GM12878 (cell line): ENCODE measurements around the gene RETREG1. TPM values are rescaled to one million over a fixed set of nuclear protein-coding genes. Genes with fewer than 3 reads are reported as not detected.

ENCODE experiments used
- ATAC-seq: fragments of 200-7000 bp; cut with Tn5 transposase; 3 replicates; pipeline ENCODE4 v1.9.1; 2020; ENCODE audit warnings: mild to moderate bottlenecking, moderate library complexity
- BruUV-seq: library from RNA; stranded (reverse); fragments of 400-500 nt; replicated peaks from 2 replicates; lab custom pipeline; 2021; lab: Mats Ljungman, UMichigan
- CTCF ChIA-PET: fragments of 300-600 bp; sonication (Branson Sonifier 250); formaldehyde crosslinking; extraction: SDS; loops from one replicate; lab custom pipeline; 2021; ENCODE audit warnings: inconsistent platforms; lab: Yijun Ruan, JAX
- POLR2A ChIA-PET: fragments of 350-600 bp; formaldehyde crosslinking; extraction: SDS; loops from one replicate; lab custom pipeline; 2021; ENCODE audit warnings: inconsistent platforms; lab: Charles Lee
- RAD21 ChIA-PET: fragments of 300-600 bp; sonication (Branson Sonifier 250); formaldehyde crosslinking; loops from one replicate; lab custom pipeline; 2023; ENCODE audit warnings: antibody characterized with exemption; ENCODE audit not compliant: unreplicated experiment; lab: Charles Lee
- SMC1A ChIA-PET: fragments of 300-600 bp; sonication (Branson Sonifier 250); formaldehyde crosslinking; loops from one replicate; lab custom pipeline; 2023; ENCODE audit not compliant: unreplicated experiment, uncharacterized antibody; lab: Charles Lee
- DNase-seq: peaks from one replicate; pipeline ENCODE4 v3.0.0-alpha.2; 2011; ENCODE audit warnings: low read depth, low spot score
- FAIRE-seq: peaks from 3 replicates; lab custom pipeline; 2011; peaks lifted over from hg19 to GRCh38; lab: Jason Lieb, UNC
- H2AFZ ChIP-seq: 2 replicates; pipeline ENCODE4 v1.6.0; 2011; ENCODE audit warnings: low read depth, low read length, control low read depth; ENCODE audit not compliant: control insufficient read depth
- H3K27ac ChIP-seq: 2 replicates; pipeline ENCODE4 v1.5.1; 2011; ENCODE audit warnings: control low read depth; ENCODE audit not compliant: control insufficient read depth, insufficient read depth
- H3K27me3 ChIP-seq, 2 experiments: replicated peaks in 1 of 2; 2 replicates each; pipeline versions ENCODE4 v1.6.0 to v1.6.1; 2011; ENCODE audit warnings: low read length in 1 of 2; ENCODE audit not compliant: control insufficient read depth in 2 of 2, insufficient read depth in 2 of 2
- H3K36me3 ChIP-seq, 2 experiments: 2 replicates each; pipeline ENCODE4 v1.5.1; 2011; ENCODE audit warnings: low read length in 1 of 2; ENCODE audit not compliant: control insufficient read depth in 2 of 2, insufficient read depth in 2 of 2
- H3K4me1 ChIP-seq: 2 replicates; pipeline ENCODE4 v1.6.1; 2011; ENCODE audit warnings: mild to moderate bottlenecking, low read length, moderate library complexity, mixed read lengths; ENCODE audit not compliant: control insufficient read depth, insufficient read depth
- H3K4me2 ChIP-seq: 2 replicates; pipeline ENCODE4 v1.6.0; 2011; ENCODE audit warnings: control low read depth; ENCODE audit not compliant: control insufficient read depth, insufficient read depth
- H3K4me3 ChIP-seq: fragments of 200-600 bp; sonication (generic); 2 replicates; pipeline ENCODE4 v1.5.1; 2016
- H3K79me2 ChIP-seq: 2 replicates; pipeline ENCODE4 v1.6.0; 2011; ENCODE audit warnings: low read length; ENCODE audit not compliant: control insufficient read depth, insufficient read depth
- H3K9ac ChIP-seq: 2 replicates; pipeline ENCODE4 v1.8.0; 2011; ENCODE audit warnings: low read length, control low read depth, mixed read lengths; ENCODE audit not compliant: control insufficient read depth, insufficient read depth
- H3K9me3 ChIP-seq: replicated peaks from 3 replicates; pipeline ENCODE4 v1.5.1; 2011; ENCODE audit warnings: mild to moderate bottlenecking, low read length; ENCODE audit not compliant: control insufficient read depth, insufficient read depth
- H4K20me1 ChIP-seq: 2 replicates; pipeline ENCODE4 v1.6.0; 2011; ENCODE audit not compliant: control insufficient read depth, insufficient read depth
- BCL3 ChIP-seq: IDR thresholded peaks from 2 replicates; pipeline ENCODE4 v1.6.1; 2011; ENCODE audit warnings: borderline replicate concordance, low read depth, mild to moderate bottlenecking, moderate library complexity, low read length; ENCODE audit not compliant: insufficient read depth, poor library complexity, severe bottlenecking
- CHD2 ChIP-seq: IDR thresholded peaks from 2 replicates; pipeline ENCODE4 v1.6.1; 2011; ENCODE audit warnings: low read depth, low read length, improper control_type of control experiment, borderline replicate concordance
- GATAD2B ChIP-seq: fragments of 450-650 bp; conservative IDR thresholded peaks from 2 replicates; pipeline ENCODE4 v1.6.1; 2017; ENCODE audit warnings: low read depth, mild to moderate bottlenecking, moderate library complexity
- IRF3 ChIP-seq: fragments of 450-650 bp; IDR thresholded peaks from 2 replicates; pipeline ENCODE4 v1.6.1; 2014; ENCODE audit warnings: mild to moderate bottlenecking
- MYC ChIP-seq: IDR thresholded peaks from 2 replicates; pipeline ENCODE4 v1.6.1; 2011; ENCODE audit warnings: mild to moderate bottlenecking, low read length, moderate library complexity, inconsistent platforms; ENCODE audit not compliant: insufficient read depth, insufficient replicate concordance, insufficient read length, severe bottlenecking
- RAD21 ChIP-seq: IDR thresholded peaks from 2 replicates; pipeline ENCODE4 v1.6.1; 2011; ENCODE audit warnings: mild to moderate bottlenecking, low read depth, low read length, moderate library complexity; ENCODE audit not compliant: insufficient read depth
- TCF7 ChIP-seq: IDR thresholded peaks from 2 replicates; pipeline ENCODE4 v1.6.1; 2014; ENCODE audit warnings: antibody characterized with exemption, borderline replicate concordance
- YY1 ChIP-seq: IDR thresholded peaks from 2 replicates; pipeline ENCODE4 v1.6.1; 2011; ENCODE audit warnings: low read depth, mild to moderate bottlenecking, low read length
- ZBED1 ChIP-seq: IDR thresholded peaks from 2 replicates; pipeline ENCODE4 v1.6.1; 2016; ENCODE audit warnings: borderline replicate concordance
- ZNF622 ChIP-seq: fragments of 450-650 bp; IDR thresholded peaks from 2 replicates; pipeline ENCODE4 v1.6.1; 2017; ENCODE audit warnings: mild to moderate bottlenecking, inconsistent platforms
- ZNF687 ChIP-seq: fragments of 450-650 bp; IDR thresholded peaks from 2 replicates; pipeline ENCODE4 v1.6.1; 2017; ENCODE audit warnings: mild to moderate bottlenecking, moderate library complexity
- WGBS: methylation state at CpG from one replicate; pipeline ENCODE4 v1.1.6; 2016; ENCODE audit warnings: low lambda C conversion rate; ENCODE audit not compliant: insufficient replicate concordance, insufficient coverage; ENCODE audit errors: missing lambda C conversion rate; 5-methylcytosine and 5-hydroxymethylcytosine counted together
- in situ Hi-C: fragments of 300-500 bp; cut with MboI; formaldehyde crosslinking; loops from 9 replicates; pipeline ENCODE4 v1.14.3; 2018; ENCODE audit warnings: mixed read lengths
- intact Hi-C: fragments of 100-400 bp; cut with micrococcal nuclease; formaldehyde crosslinking; loops from one replicate; pipeline ENCODE4 v1.14.2; 2022; ENCODE audit not compliant: unreplicated experiment
- polyA plus RNA-seq, 11 experiments: library from polyadenylated mRNA; depleted of rRNA in 4 of 11; unstranded in 6 of 11; stranded (reverse) in 5 of 11; fragments of >200 nt; fragmentation: Nextera tagmentation in 4 of 11; fragmentation: Illumina TruSeq in 1 of 11; extraction: Ambion mirVana in 4 of 11; extraction: Trizol in 1 of 11; gene quantifications; 1 replicate in 1 of 11; 2 replicates in 10 of 11; pipeline versions ENCODE4 v1.2.1 to v1.2.3, GENCODE V29; 2011 to 2016; ENCODE audit warnings: inconsistent platforms in 2 of 11, missing spikeins in 2 of 11, low read depth in 1 of 11
- total RNA-seq, 4 experiments: library from RNA; depleted of rRNA in 3 of 4; stranded (reverse); fragments of >200 nt in 3 of 4; fragmentation: Illumina TruSeq in 1 of 4; extraction: Trizol in 1 of 4; gene quantifications; 2 replicates each; pipeline versions ENCODE4 v1.2.1 to v1.2.3, GENCODE V29; 2013 to 2021

RETREG1 gene
- total and polyA plus RNA-seq, 10 of the 15 experiments (the other 5 are each of a cell fraction or from before 2014, with no cell fraction given) = 3.9 to 8.9 (median 6.4) TPM

GRCh38 chr5:16609412-16609811 lies 7.4 kb downstream of the RETREG1 start:
- Histone ChIP-seq H2AFZ (no peak overlapping the region), H3K4me1 (no peaks in the 10 kb centered on the region), H3K9ac (no peak overlapping the region), H4K20me1 (no peaks in the 10 kb centered on the region), H3K4me3 (no peak overlapping the region), H3K79me2 (no peaks in the 10 kb centered on the region), H3K36me3 (no peaks in the 10 kb centered on the region), H3K27me3 (no peaks in the 10 kb centered on the region), H3K9me3 (no peaks in the 10 kb centered on the region), H3K4me2 (no peak overlapping the region), H3K27ac (no peak overlapping the region)
- no peak for FAIRE-seq
- ChIA-PET CTCF (no interaction called here), RAD21 (no interaction called here), POLR2A (no interaction called here), SMC1A (no interaction called here)
- in situ Hi-C loops (no loop called here), intact Hi-C loops (no loop called here)
- WGBS = 51% methylated on average over 9 of the region's 9 CpGs
- no peak for DNase-seq
- TF ChIP-seq ZNF687 (no peak), YY1 (no peak), ZNF622 (no peak), MYC (no peak), RAD21 (no peak), IRF3 (no peak), TCF7 (no peak), CHD2 (no peak), ZBED1 (no peak), GATAD2B (no peak), BCL3 (no peak)
- no peak for ATAC-seq
- no TSS peak for BruUV-seq
